ENCODE measurements around the gene AGAP3.

The AGAP3 gene

DNA sequence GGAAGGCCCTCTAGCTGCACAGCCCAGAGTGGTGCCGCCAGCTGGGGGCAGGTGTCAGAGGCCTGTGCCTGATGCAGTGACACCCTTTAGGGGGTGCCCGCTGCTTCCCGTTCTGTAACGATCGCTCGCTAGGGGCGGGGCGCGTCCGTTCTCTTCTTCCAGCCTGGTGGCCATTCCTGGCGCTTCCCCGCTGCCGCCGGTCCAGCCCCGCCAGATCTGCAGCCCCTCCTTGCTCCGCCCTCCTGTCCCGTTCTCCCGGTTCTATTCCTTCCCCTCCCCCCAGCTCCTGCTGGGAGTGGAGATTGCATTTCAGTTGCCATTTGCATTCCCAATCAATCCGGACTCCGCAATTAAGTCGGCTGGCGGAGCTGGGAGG, 39.2 kb downstream of the AGAP3 start:
- DNase-seq = no peak

DNA sequence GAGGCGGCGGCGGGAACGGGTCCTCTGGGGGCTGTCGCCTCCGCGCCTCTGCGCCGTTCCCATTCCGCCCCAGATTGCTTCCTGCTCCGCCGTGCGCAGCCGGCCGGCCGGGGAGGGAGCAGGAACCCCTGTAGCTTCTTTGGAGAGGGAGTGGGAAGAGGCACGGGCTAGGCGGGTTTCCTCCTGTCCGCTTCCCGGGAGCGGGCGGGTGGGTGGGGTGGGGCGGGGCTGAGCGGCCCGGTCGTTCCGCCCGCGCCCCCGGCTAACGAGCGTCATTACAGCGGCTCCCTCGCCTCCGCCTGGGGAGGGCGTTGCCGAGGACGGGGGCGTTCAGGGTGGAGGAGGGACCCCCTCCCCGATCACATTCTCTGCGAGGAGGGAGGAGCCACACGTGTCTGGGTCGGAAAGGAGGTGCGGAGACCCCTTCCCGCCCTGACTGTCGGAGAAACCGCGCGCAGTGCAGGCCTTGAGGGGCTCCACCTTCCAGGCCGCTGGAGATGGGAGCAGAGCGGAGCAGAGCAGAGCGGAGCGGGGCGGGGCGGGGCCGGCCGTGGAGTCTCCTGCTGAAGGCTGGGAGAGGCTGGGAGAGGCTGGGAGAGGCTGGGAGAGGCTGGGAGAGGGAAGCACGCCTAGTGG, 39.7 kb downstream of the AGAP3 start:
- no peak for DNase-seq

DNA sequence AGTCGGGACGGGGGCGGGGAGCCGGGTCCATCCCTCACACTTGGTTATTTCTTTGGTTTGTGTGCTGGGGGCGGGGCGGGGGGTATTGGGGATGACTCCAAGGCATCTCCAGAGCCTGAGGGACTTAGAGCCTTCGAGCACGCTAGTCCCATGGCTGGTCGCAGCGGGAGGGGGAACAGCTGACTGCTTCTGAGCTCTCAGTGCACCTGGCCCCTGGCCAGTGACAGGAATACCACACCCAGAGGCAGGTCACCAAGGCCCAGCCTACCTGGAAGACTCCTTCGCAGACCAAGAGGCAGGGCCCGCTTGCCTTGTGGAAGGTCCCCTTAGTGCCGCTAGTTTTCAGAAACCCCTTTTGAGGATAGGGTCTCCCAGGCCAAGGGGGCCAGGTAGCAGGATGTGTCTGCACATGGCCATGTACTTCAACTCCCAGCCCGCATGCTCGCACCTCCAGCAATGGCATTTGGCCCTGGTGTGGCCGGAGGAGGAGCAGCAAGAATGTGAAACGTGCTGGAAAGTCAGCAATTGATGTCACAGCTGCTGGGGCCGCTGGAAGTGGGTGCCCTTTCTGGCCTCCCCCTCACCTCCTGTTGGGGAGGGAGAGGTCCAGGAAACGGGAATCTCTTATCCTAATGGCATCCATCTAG, 40.3 kb downstream of the AGAP3 start:
- DNase-seq = no peak

DNA sequence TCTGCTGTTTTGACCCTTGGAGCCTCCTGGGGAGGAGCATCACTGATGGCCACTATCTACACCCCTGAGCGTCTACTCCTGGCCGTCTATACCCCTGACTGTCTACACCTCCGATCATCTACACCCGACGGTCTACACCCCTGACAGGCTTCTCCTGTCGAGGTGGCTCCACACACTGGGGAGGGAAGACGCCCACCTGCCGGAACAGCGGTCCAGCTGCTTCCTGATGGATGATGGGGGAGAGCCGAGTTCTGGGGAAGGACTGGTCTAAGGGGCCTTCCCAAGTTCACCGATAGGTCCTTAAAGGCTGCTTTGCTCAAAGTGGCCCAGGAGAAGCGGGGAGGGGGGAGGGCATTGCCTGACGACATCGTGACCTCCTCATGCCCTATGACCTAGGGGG, 41.9 kb downstream of the AGAP3 start:
- DNase-seq = no peak

DNA sequence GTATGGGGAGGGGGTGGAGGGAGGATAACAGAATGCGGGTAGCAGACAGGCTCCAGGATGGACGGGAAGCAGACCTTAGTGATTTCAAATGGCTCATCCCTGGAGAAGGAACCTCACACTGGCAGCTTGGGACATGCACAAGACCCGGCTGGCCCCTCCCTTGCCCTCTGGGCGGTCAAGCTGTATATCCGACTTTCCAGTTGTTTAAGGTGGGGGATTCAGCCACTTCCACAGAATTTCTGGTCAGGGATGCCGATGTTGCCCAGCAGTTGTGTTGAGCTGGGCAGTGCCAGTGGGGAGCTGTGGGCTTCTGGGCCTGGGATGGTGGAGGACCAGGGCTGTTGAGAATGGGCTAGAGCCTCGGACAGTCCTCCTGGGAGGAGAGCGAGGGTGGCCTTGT, 42.4 kb downstream of the AGAP3 start:
- no peak for DNase-seq

DNA sequence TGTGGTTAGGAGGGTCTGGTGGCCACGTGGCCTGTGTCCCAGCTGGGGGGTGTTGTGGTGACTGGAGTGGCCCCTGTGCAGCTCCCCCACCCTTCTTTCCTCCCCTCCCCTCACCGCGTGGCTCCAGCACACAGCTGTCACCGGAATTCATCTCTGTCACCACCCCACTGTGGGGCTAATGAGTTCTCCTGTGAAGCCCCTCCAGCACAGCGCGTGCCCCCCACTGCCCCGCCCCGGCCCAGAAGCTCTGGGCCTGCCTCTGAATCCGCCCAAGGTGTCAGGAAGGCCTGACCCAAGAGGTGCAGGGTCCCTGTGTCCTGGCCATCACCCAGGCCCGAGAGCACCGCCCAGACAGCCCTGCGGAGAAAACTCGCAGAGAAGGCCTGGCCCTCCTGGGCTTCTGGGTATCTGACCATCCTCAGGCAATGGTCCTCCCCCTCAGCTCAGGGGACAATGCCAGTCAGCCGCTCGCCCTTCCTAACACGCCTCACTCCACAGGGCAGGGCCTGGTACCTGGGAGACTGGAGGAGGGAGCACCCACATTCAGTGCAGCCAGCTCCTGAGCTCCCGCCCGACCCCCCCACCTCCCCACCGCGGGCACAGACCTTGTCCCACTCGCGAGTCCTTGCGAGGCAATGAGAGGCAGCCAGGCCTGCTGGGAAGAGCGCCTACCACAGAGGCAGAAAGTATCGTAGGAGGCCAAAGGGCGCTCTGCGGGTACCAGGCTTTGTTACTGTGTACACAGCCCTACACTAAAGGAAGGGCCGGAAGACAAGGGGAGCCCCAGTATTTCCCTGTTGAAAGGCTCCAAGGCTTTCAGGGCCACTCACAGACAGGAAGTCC, 43.1 kb downstream of the AGAP3 start:
- no peak for DNase-seq

DNA sequence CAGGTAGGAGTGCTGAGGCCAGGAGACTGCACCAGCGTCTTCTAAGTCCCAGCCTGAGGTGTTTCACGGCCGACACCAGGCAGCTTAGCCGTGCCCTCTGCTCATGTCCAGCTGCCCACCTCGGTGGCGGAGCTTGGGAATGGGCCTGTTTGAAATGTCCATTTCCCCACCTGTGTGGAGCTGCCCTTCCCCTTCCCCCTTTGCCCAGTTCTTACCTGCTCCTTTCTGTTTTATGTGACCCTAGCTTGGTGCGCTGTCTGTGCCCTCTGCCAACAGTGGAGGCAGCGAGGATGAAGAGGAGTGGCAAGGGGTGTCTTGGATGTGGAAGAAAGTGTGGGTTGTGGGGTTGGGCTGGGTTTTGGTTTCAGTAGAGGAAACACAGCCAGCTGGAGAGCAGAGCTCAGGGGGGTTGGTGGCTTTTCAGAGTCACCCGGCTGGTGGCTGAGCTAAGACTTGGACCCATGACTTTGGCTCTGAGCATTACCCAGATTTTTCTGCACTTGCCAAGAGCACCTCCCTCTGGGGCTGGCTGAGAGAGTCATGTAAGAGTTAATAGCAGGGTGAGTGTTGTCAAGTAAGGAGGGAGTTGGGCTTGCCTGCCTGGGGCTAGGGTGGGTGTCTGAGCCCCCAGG, 43.8 kb downstream of the AGAP3 start:
- no peak for DNase-seq

DNA sequence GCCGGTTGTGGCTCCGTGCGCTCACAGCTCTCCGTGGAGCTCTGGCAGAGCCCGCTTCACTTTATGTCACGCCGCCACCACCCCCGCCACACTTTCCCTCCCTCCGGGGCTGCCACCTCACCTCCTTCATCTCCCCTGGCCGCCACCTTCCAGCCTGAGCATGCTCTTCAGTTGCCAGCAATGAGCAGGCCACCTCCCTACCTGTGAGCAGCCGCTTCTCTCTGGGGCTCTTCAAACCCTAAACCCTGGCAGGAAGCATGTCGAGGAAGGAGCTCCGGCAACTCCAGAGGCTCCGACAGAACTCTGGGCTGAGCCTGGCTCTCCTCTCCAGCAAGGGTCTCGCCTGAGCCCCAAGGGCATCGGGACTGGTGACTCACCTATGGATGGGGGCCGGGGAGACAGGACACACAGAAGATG, 44.5 kb downstream of the AGAP3 start:
- no peak for DNase-seq

DNA sequence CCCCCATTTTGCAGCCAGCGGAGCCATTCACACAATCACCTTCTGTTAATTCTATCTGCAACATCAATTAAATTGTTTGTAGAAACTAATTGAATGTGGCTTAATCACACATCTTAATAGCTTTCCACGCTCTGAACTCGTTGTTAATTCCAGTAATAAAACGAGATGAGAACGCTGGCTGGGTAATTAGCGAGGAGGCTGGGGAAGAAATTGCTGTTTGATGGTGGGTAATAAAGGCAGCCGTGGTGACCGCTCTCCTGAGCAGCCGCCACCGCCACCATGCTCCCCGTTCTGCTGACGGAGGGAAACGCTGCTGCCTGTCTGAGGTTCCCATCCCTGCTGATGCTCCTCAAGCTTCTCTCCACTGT, 44.9 kb downstream of the AGAP3 start:
- DNase-seq = no peak

DNA sequence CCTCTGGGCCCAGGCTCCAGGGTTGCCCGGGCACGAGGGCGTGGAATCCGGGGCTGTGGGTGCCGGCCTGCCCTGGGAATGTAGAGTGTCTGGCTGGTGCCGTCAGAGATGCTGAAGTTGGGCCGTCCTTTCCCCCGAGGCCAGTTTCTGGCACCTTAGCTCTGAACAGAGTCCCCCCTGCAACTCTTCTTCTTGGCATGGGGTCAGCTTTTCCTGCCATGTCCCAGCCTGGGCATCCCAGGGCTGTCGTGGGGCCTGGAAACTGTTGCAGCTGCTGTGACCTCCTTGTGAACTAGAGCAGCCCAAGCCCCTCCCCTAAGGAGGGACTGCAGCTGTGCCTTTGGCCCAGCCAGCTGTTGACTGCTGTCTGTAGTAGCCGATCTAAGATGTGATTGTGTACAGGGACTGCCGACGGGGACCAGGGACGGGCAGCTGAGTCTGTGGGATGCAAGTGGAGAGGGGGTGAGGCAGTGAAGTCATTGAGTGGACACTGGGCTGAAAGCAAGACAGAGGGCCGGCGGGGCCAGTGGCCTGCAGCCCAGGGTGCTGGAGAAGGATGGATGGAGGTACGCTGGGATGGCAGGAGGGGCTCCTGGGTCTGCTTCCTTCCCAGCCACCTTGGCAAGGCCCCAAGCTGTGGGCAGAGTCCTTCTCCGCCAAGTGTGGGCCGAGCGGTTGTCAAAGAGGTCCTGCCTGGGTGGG, 45.5 kb downstream of the AGAP3 start:
- DNase-seq = no peak

DNA sequence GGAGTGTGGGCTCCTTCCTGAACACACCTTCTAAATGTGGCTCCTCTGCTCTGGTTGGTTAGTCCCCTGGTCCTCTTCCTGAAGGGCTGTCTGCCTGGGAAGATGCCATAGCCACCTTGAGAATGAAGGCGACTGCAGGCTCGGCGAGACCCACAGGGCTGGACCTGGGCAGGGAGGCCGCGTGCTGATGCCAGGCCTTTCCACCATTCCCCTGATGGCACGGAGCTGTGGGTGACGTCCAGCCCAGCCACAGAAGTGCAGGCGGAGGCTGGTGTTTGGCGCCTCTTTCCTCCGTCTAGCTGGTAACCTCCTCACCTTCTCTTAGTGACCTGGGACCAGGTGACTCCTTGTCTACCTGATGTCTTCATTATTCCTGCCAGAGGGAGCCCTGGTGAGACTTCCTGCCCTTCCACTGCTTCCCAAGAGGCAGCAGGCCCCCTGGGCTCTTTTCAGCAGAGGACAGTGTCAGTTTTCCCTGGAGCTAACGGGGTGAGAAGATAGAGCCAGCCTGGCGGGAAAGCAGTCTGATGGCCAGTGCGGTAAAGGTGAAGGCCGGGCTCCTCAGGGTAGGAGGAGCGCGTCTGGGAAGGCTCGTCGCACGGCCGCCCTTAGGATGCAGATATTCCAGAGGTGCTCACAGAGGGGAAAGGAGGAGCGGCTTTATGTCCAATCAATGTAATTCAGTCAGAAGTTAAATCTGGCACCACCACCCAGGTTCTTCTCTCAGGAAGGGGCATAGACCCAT, 46.4 kb downstream of the AGAP3 start:
- no peak for DNase-seq

DNA sequence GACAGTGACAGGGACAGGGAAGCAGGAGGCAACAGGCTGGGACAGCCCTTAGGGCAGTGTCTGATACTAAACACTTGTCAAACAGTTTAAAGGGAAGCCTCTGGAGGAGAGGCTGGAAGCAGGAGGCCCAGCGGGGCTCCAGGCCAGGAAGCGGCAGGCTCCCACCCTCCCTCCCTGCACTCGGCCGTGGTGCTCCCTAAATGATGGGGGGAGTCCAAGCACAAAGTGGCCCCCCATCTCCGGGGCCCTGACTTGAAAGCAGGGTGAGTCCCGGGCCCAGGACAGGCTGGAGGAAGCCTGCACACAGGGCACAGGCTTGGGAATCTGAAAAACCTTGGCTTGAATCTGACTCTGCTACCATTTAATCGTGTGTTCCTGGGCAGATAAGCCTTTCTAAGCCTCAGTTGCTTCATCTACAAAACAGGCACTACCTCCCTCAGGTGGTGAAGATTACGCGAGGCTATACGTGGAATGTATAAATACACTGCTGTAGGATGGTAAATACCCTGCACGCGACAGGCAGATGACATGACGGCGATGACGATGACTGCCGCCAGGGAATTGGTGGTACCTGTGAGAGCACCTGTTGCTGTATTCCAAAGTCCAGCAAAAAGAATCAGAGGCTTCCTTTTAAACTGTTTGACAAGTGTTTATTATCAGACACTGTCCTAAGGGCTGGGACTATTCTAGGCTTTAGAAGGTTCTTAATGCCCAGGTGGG, 47.2 kb downstream of the AGAP3 start:
- DNase-seq = no peak

DNA sequence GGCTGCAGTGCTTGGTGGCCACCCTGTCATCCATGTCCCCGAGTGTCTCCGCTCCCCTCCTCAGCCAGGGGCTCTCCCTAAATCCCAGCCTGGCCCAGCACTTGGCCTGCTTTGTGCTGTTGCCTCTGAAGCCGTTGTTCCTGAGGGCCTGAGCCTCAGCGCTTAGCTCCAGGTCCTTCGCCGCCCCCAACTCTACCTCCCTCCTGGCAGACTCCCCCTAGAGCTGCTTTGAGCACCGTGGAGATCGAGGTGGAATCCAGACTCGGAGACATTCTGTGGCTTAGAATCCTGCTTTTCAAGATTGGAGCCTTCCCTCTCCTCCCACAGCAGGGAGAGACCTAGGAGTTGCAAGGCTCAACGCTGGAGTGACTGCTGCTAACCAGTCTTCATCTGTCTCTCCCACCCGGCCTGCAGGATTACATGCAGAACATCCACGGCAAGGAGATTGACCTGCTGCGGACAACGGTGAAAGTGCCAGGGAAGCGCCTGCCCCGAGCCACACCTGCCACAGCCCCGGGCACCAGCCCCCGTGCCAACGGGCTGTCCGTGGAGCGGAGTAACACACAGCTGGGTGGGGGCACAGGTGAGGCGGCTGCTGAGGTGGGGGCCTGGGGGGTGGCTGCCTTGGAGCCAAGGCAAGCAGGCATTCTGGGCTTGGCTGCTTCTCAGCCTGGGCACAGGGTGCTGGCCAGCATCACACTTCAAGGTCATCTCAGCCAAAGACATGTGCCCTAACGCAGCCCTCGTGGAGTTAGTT, 47.9 kb downstream of the AGAP3 start:
- no peak for DNase-seq

DNA sequence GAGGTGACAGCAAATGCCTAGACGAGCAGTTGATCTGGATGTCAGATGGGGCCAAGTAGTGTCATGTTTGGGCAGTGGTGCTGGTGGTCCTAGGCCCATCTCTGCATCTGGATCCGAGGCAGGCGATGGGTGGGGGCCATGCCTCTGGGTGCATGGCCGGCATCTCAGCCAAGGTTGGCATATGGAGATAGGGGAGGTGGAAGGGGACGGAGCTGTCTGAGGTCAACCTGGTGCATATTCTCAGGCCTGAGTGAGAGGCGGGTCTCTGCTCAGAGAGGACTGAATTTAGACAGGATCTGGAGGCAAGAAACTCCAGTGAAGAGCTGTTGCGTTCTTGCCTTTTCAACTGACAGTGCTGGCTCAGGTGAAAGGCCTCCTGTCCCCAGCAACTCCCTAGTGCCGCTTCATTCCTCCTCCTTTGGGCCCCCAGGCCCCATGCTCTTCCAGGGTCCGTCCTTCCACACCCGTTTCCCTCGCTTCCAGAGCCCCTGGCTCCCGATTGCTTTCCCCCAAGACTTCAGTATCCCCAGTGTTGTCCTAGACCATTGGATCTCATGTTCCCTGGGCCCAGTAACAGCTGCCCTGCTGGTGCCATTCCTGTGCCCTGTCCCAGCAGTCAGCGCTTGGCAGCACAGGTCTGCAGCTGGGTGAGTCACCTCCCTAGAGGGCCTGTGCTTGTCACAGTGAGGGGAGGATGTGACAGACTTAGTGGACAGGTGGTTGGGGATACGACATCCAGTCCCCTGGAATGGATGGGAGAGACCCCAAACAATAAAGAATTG, 48.7 kb downstream of the AGAP3 start:
- DNase-seq = no peak

DNA sequence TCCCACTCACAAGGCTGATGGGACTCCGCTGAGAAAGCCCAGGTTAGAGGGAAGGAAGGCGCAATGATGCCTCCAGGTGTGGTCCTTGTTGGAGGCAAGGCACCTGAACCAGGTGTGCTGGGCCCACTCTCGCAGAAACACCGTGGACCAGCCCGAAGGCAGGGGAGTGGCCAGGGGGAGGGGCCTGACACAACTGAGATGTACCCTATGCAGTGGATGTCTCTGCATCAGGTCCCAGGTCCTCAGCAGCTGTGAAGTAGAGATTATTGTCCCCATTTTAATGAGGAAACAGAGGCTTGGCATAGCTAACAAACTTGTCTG, 49.2 kb downstream of the AGAP3 start:
- no peak for DNase-seq

DNA sequence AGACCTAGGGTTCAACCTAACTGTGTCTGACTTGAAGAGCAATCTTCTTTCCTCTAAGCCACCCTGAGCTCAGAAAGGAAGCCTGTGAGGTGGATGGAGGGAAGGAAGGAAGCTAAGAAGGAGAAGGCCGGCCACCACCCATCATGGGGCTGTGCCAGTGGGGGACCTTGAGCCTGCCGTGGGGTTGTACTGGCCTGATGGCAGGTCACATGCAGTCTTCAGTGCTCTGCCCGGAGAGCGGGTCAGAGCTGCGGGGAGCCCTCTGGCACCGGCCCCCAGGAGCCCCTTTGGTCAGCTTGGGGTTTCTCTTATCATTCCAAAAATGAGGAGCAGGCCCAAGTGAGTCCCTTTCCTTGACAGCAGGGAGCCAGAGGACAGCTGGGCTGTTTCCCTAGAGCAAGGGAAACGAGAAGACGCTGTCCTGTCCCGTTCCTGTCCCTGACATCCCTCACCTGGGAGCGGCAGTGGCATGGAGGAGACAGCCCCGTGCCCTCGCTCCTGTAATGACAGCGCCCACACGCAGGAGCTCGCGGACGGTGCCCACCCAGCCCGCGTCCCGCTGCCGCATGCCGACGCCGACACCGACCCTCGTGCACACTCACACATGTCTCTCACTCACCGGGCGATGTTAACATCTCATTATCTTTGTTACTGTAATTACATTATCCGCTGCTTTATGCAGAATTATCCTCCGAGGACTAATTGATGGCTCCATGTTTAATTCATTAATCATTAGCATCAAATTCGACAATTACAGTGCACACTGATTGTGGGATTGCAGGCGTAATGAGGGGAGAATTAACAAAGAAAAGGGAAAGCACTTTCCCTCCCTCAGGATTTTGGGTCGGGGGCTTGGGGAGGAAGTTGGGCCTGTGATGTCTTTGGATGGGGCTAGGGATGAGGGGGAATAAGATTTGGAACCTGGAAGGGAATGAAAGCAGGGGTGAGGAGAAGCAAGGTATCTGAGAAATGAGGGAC, 49.9 kb downstream of the AGAP3 start:
- no peak for DNase-seq

DNA sequence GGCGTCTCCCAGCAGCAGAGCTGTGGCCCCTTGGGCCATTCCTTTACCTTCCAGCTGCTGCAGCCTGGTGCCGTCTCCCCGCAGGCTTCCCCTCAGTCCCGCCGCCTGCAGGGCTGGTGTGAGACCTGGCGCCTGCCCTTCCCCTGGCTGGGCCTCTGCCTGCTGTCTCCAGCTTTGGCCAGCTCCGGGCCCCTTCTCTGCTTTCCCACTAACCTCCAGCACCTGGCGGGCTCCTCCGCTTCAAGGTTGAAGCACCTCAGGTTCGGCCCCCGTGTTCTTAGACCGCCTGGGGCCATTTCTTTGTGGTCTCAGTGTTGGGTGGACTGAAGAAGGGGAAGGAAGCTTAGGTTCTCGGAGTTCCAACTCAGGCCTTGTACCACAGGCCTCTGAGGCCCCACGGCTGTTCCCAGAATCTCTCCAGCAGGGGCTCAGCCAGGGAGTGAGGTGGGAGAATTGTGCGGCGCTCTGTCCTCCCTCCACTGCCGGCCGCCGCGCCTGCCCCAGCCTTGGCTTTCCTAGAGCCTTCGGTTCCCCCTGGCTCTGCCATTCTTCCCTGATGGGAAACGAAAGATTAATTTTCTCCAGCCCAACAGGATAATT, 50.9 kb downstream of the AGAP3 start:
- DNase-seq = no peak

DNA sequence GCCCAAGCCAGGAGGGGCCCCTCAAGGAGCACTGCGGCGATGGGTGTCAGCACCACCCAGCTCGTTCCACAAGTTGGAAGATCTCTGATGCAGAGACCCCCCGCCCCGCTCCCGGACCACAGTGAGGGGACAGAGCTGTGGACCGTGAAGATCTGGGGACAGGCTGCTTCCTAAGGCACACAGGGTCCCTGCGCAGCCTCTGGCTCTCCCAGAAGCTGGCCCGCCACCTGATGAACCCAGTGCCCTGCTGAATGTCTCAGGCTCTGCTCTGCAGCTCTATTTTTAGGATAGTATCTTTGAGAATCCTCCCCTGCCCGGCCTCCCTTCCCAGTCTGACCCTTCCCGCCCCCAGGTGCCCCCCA, 51.5 kb downstream of the AGAP3 start:
- DNase-seq = no peak

Data from GF-D8 (cell line).